GM23248 (cell line): ENCODE measurements around the gene RAB39A.

ENCODE experiments used
- EZH2 ChIP-seq: fragments of 200-600 bp; sonication (generic); IDR thresholded peaks from 2 replicates; pipeline ENCODE4 v1.6.1; 2018; ENCODE audit warnings: antibody characterized with exemption, mild to moderate bottlenecking; ENCODE audit not compliant: insufficient read depth, poor library complexity, severe bottlenecking
- EZH2phosphoT487 ChIP-seq: fragments of 200-600 bp; sonication (generic); IDR thresholded peaks from 2 replicates; pipeline ENCODE4 v1.6.1; 2018; ENCODE audit warnings: antibody characterized with exemption, moderate library complexity, mild to moderate bottlenecking, low read depth; ENCODE audit not compliant: insufficient read depth

GRCh38 chr11:107998761-107999160 lies 70.5 kb downstream of the RAB39A start:
- TF ChIP-seq EZH2 (no peak), EZH2phosphoT487 (no peak)
